H1 (cell line): Measurements from ENCODE around the gene FBXO21. TPM values are rescaled to one million over a fixed set of nuclear protein-coding genes. Genes with fewer than 3 reads are reported as not detected.

Experiments
- ATF2 ChIP-seq: IDR thresholded peaks from 2 replicates; pipeline ENCODE4 v1.6.1; 2012; ENCODE audit warnings: low read length, inconsistent platforms
- CTCF ChIP-seq, 3 experiments: IDR thresholded peaks; 1 replicate in 2 of 3; 2 replicates in 1 of 3; pipeline versions ENCODE4 v1.5.1 to v1.6.1; 2011; ENCODE audit warnings: low read length in 3 of 3, mild to moderate bottlenecking in 3 of 3, inconsistent platforms in 2 of 3, low read depth in 1 of 3, moderate library complexity in 1 of 3; ENCODE audit not compliant: insufficient read depth in 1 of 3; ENCODE audit errors: control extremely low read depth in 1 of 3
- JUN ChIP-seq: IDR thresholded peaks from 2 replicates; pipeline ENCODE4 v1.6.1; 2011; ENCODE audit warnings: low read depth, mild to moderate bottlenecking, improper control_type of control experiment, low read length
- polyA plus RNA-seq, 7 experiments: library from polyadenylated mRNA; depleted of rRNA in 3 of 7; stranded (reverse) in 5 of 7; unstranded in 2 of 7; fragments of >200 nt in 5 of 7; fragments of 200-250 nt in 2 of 7; gene quantifications; 1 replicate in 5 of 7; 2 replicates in 1 of 7; 4 replicates in 1 of 7; pipeline versions ENCODE4 v1.2.1 to v1.2.3, GENCODE V29; 2011 to 2013; ENCODE audit warnings: missing spikeins in 2 of 7, mixed read lengths in 2 of 7
- total RNA-seq: library from RNA; stranded (reverse); fragmentation: NEBNext Ultra II Directional; extraction: Animal tissue kit (Norgen Biotek cat#: 25700); gene quantifications from 2 replicates; pipeline ENCODE4 v1.2.1, GENCODE V29; 2021

Gene FBXO21
- total and polyA plus RNA-seq, 2 of the 8 experiments (the other 6 are each of a cell fraction or from before 2014, with no cell fraction given) = 57.0 to 80.6 TPM

DNA sequence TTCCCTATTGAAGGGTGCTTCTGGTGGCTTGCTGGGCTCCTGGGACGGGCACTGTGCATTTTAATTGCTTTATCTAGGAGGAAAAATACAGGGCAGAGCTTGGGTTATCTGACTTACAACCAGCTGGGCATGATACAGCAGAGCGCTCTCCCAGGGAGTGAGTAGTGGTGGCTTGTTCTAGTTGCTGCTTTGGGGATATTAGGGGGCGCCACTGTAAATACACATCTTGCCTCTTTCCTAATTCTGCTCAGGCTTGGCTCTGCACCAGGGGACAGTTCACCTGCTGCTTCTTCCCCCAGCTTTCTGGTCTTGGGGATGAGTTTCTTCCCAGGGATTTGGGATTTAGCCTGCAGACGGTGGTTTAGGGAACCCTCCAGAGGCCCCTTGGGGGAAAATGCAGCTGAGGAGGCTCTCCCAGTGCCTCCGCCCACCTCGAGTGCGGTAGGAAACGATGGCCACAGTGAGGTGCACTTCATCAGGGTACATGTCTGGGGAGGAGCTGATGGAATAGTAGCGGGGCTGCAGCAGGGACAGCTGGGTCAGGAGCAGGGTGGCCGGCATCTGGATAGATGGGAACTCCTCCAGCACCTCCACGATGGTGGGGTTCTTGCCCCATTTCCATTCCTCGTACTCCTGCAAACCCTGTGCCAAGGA lies 36.9 kb upstream of the FBXO21 start (continued):
- TF ChIP-seq ATF2 = no peak
- no peak for TF ChIP-seq JUN
- peak in 2 of 3 experiments; percentile 44 to 53; a peak in 3 of 4 replicates for TF ChIP-seq CTCF (IDR thresholded peaks at IDR 0.05; ENCODE audit: control extremely low read depth in 1 of 3, insufficient read depth in 1 of 3, low read depth in 1 of 3, low read length in 3 of 3)
